GM12878 (cell line): ENCODE measurements around the gene WDR38. TPM values are rescaled to one million over a fixed set of nuclear protein-coding genes. Genes with fewer than 3 reads are reported as not detected.

Experiments
- ATAC-seq: fragments of 200-7000 bp; cut with Tn5 transposase; 3 replicates; pipeline ENCODE4 v1.9.1; 2020; ENCODE audit warnings: mild to moderate bottlenecking, moderate library complexity
- BruUV-seq: library from RNA; stranded (reverse); fragments of 400-500 nt; replicated peaks from 2 replicates; lab custom pipeline; 2021; lab: Mats Ljungman, UMichigan
- CTCF ChIA-PET: fragments of 300-600 bp; sonication (Branson Sonifier 250); formaldehyde crosslinking; extraction: SDS; loops from one replicate; lab custom pipeline; 2021; ENCODE audit warnings: inconsistent platforms; lab: Yijun Ruan, JAX
- POLR2A ChIA-PET: fragments of 350-600 bp; formaldehyde crosslinking; extraction: SDS; loops from one replicate; lab custom pipeline; 2021; ENCODE audit warnings: inconsistent platforms; lab: Charles Lee
- RAD21 ChIA-PET: fragments of 300-600 bp; sonication (Branson Sonifier 250); formaldehyde crosslinking; loops from one replicate; lab custom pipeline; 2023; ENCODE audit warnings: antibody characterized with exemption; ENCODE audit not compliant: unreplicated experiment; lab: Charles Lee
- SMC1A ChIA-PET: fragments of 300-600 bp; sonication (Branson Sonifier 250); formaldehyde crosslinking; loops from one replicate; lab custom pipeline; 2023; ENCODE audit not compliant: unreplicated experiment, uncharacterized antibody; lab: Charles Lee
- DNase-seq: peaks from one replicate; pipeline ENCODE4 v3.0.0-alpha.2; 2011; ENCODE audit warnings: low read depth, low spot score
- FAIRE-seq: peaks from 3 replicates; lab custom pipeline; 2011; peaks lifted over from hg19 to GRCh38; lab: Jason Lieb, UNC
- H2AFZ ChIP-seq: 2 replicates; pipeline ENCODE4 v1.6.0; 2011; ENCODE audit warnings: low read depth, low read length, control low read depth; ENCODE audit not compliant: control insufficient read depth
- H3K27ac ChIP-seq: 2 replicates; pipeline ENCODE4 v1.5.1; 2011; ENCODE audit warnings: control low read depth; ENCODE audit not compliant: control insufficient read depth, insufficient read depth
- H3K27me3 ChIP-seq, 2 experiments: replicated peaks in 1 of 2; 2 replicates each; pipeline versions ENCODE4 v1.6.0 to v1.6.1; 2011; ENCODE audit warnings: low read length in 1 of 2; ENCODE audit not compliant: control insufficient read depth in 2 of 2, insufficient read depth in 2 of 2
- H3K36me3 ChIP-seq, 2 experiments: 2 replicates each; pipeline ENCODE4 v1.5.1; 2011; ENCODE audit warnings: low read length in 1 of 2; ENCODE audit not compliant: control insufficient read depth in 2 of 2, insufficient read depth in 2 of 2
- H3K4me1 ChIP-seq: 2 replicates; pipeline ENCODE4 v1.6.1; 2011; ENCODE audit warnings: mild to moderate bottlenecking, low read length, moderate library complexity, mixed read lengths; ENCODE audit not compliant: control insufficient read depth, insufficient read depth
- H3K4me2 ChIP-seq: 2 replicates; pipeline ENCODE4 v1.6.0; 2011; ENCODE audit warnings: control low read depth; ENCODE audit not compliant: control insufficient read depth, insufficient read depth
- H3K4me3 ChIP-seq: fragments of 200-600 bp; sonication (generic); 2 replicates; pipeline ENCODE4 v1.5.1; 2016
- H3K79me2 ChIP-seq: 2 replicates; pipeline ENCODE4 v1.6.0; 2011; ENCODE audit warnings: low read length; ENCODE audit not compliant: control insufficient read depth, insufficient read depth
- H3K9ac ChIP-seq: 2 replicates; pipeline ENCODE4 v1.8.0; 2011; ENCODE audit warnings: low read length, control low read depth, mixed read lengths; ENCODE audit not compliant: control insufficient read depth, insufficient read depth
- H3K9me3 ChIP-seq: replicated peaks from 3 replicates; pipeline ENCODE4 v1.5.1; 2011; ENCODE audit warnings: mild to moderate bottlenecking, low read length; ENCODE audit not compliant: control insufficient read depth, insufficient read depth
- H4K20me1 ChIP-seq: 2 replicates; pipeline ENCODE4 v1.6.0; 2011; ENCODE audit not compliant: control insufficient read depth, insufficient read depth
- ASH2L ChIP-seq: fragments of 300-600, 200-600 bp; sonication (generic); IDR thresholded peaks from 2 replicates; pipeline ENCODE4 v1.6.1; 2017; ENCODE audit warnings: low read depth, mild to moderate bottlenecking, borderline replicate concordance
- ATF2 ChIP-seq: IDR thresholded peaks from 2 replicates; pipeline ENCODE4 v1.6.1; 2012; ENCODE audit warnings: low read length, inconsistent platforms
- FOXK2 ChIP-seq: fragments of 450-650 bp; IDR thresholded peaks from 2 replicates; pipeline ENCODE4 v1.6.1; 2017; ENCODE audit warnings: mild to moderate bottlenecking, moderate library complexity
- HCFC1 ChIP-seq: fragments of 150-350 bp; IDR thresholded peaks from 2 replicates; pipeline ENCODE4 v1.6.1; 2014; ENCODE audit warnings: low read length
- IRF3 ChIP-seq: fragments of 450-650 bp; IDR thresholded peaks from 2 replicates; pipeline ENCODE4 v1.6.1; 2014; ENCODE audit warnings: mild to moderate bottlenecking
- IRF5 ChIP-seq: fragments of 450-650 bp; IDR thresholded peaks from 2 replicates; pipeline ENCODE4 v1.6.1; 2017; ENCODE audit warnings: borderline replicate concordance
- MEF2A ChIP-seq: IDR thresholded peaks from 2 replicates; pipeline ENCODE4 v1.6.1; 2011; ENCODE audit warnings: low read depth, mild to moderate bottlenecking, low read length, moderate library complexity; ENCODE audit not compliant: insufficient read depth
- POU2F2 ChIP-seq: IDR thresholded peaks from 3 replicates; pipeline ENCODE4 v1.6.1; 2011; ENCODE audit warnings: low read depth, mild to moderate bottlenecking, low read length, borderline replicate concordance
- RELA ChIP-seq: fragments of 450-650 bp; IDR thresholded peaks from 2 replicates; pipeline ENCODE4 v1.8.0; 2014; ENCODE audit warnings: borderline replicate concordance; ENCODE audit not compliant: partially characterized antibody
- TCF7 ChIP-seq: IDR thresholded peaks from 2 replicates; pipeline ENCODE4 v1.6.1; 2014; ENCODE audit warnings: antibody characterized with exemption, borderline replicate concordance
- YBX1 ChIP-seq: fragments of 450-650 bp; IDR thresholded peaks from 2 replicates; pipeline ENCODE4 v1.6.1; 2016; ENCODE audit warnings: antibody characterized with exemption
- YY1 ChIP-seq: IDR thresholded peaks from 2 replicates; pipeline ENCODE4 v1.6.1; 2011; ENCODE audit warnings: low read depth, mild to moderate bottlenecking, low read length
- ZBTB33 ChIP-seq: fragments of 450-650 bp; IDR thresholded peaks from 2 replicates; pipeline ENCODE4 v1.6.1; 2017; ENCODE audit warnings: mild to moderate bottlenecking
- ZBTB4 ChIP-seq: fragments of 450-650 bp; formaldehyde crosslinking; IDR thresholded peaks from 2 replicates; pipeline ENCODE4 v1.4.0; 2022; ENCODE audit warnings: mild to moderate bottlenecking, moderate library complexity
- ZNF24 ChIP-seq: fragments of 450-650 bp; IDR thresholded peaks from 2 replicates; pipeline ENCODE4 v1.6.1; 2017; ENCODE audit warnings: antibody characterized with exemption, mild to moderate bottlenecking
- WGBS: methylation state at CpG from one replicate; pipeline ENCODE4 v1.1.6; 2016; ENCODE audit warnings: low lambda C conversion rate; ENCODE audit not compliant: insufficient replicate concordance, insufficient coverage; ENCODE audit errors: missing lambda C conversion rate; 5-methylcytosine and 5-hydroxymethylcytosine counted together
- in situ Hi-C: fragments of 300-500 bp; cut with MboI; formaldehyde crosslinking; loops from 9 replicates; pipeline ENCODE4 v1.14.3; 2018; ENCODE audit warnings: mixed read lengths
- intact Hi-C: fragments of 100-400 bp; cut with micrococcal nuclease; formaldehyde crosslinking; loops from one replicate; pipeline ENCODE4 v1.14.2; 2022; ENCODE audit not compliant: unreplicated experiment
- polyA plus RNA-seq, 11 experiments: library from polyadenylated mRNA; depleted of rRNA in 4 of 11; unstranded in 6 of 11; stranded (reverse) in 5 of 11; fragments of >200 nt; fragmentation: Nextera tagmentation in 4 of 11; fragmentation: Illumina TruSeq in 1 of 11; extraction: Ambion mirVana in 4 of 11; extraction: Trizol in 1 of 11; gene quantifications; 1 replicate in 1 of 11; 2 replicates in 10 of 11; pipeline versions ENCODE4 v1.2.1 to v1.2.3, GENCODE V29; 2011 to 2016; ENCODE audit warnings: inconsistent platforms in 2 of 11, missing spikeins in 2 of 11, low read depth in 1 of 11
- total RNA-seq, 4 experiments: library from RNA; depleted of rRNA in 3 of 4; stranded (reverse); fragments of >200 nt in 3 of 4; fragmentation: Illumina TruSeq in 1 of 4; extraction: Trizol in 1 of 4; gene quantifications; 2 replicates each; pipeline versions ENCODE4 v1.2.1 to v1.2.3, GENCODE V29; 2013 to 2021

WDR38 gene
- total and polyA plus RNA-seq, 10 of the 15 experiments (the other 5 are each of a cell fraction or from before 2014, with no cell fraction given), result not detected

- no peak overlapping the region for H3K4me3 ChIP-seq
- CTCF ChIA-PET, result no interaction called here
- no peak for ATAC-seq
- no peak overlapping the region for H3K27ac ChIP-seq
- FAIRE-seq, result no peak
- H3K27me3 ChIP-seq, result no peaks in the 10 kb centered on the region
- SMC1A ChIA-PET, result no interaction called here
- no peak for DNase-seq
- H3K4me2 ChIP-seq, result no peak overlapping the region
- intact Hi-C loops (no loop called here), in situ Hi-C loops (no loop called here)
- no peak overlapping the region for H3K9ac ChIP-seq
- H3K4me1 ChIP-seq, result no peaks in the 10 kb centered on the region
- H2AFZ ChIP-seq, result no peak overlapping the region
- no peaks in the 10 kb centered on the region for H3K79me2 ChIP-seq
- POLR2A ChIA-PET, result no interaction called here
- H4K20me1 ChIP-seq, result no peaks in the 10 kb centered on the region
- no peaks in the 10 kb centered on the region for H3K36me3 ChIP-seq
- BruUV-seq, result no TSS peak
- WGBS, result 58% methylated on average over 12 of the region's 12 CpGs
- H3K9me3 ChIP-seq, result no peaks in the 10 kb centered on the region
- RAD21 ChIA-PET, result no interaction called here
- no peak for TF ChIP-seq ZBTB4 (CRISPR knock-in tag)
- no peak for TF ChIP-seq ZBTB33
- no peak for TF ChIP-seq TCF7
- no peak for TF ChIP-seq HCFC1
- no peak for TF ChIP-seq ATF2
- no peak for TF ChIP-seq MEF2A
- no peak for TF ChIP-seq FOXK2
- TF ChIP-seq POU2F2, result no peak
- no peak for TF ChIP-seq IRF5
- no peak for TF ChIP-seq ASH2L
- no peak for TF ChIP-seq RELA
- TF ChIP-seq YBX1, result no peak
- TF ChIP-seq YY1, result no peak
- no peak for TF ChIP-seq IRF3
- no peak for TF ChIP-seq ZNF24
These were observed 42.5 kb upstream of the WDR38 start for GRCh38 chr9:124810663-124811355.
